Upper lobe of left lung (tissue), 6 donors: ENCODE results near the gene GABRB3. TPM values are rescaled to one million over a fixed set of nuclear protein-coding genes. Genes with fewer than 3 reads are reported as not detected.

Experiments
- ATAC-seq, 2 donors: fragments of 200-7000 bp; cut with Tn5 transposase; one replicate each; pipeline ENCODE4 v1.9.1; 2022; ENCODE audit warnings: mild to moderate bottlenecking in 2 of 2, moderate library complexity in 2 of 2; ENCODE audit not compliant: low FRiP score in 2 of 2
- DNase-seq, 2 donors: peaks; one replicate each; pipeline ENCODE4 v3.0.0-alpha.2; 2019 to 2020
- H3K27ac ChIP-seq, 4 donors: fragments of 200-600 bp; sonication (generic); one replicate each; pipeline ENCODE4 v1.5.1; 2016 to 2019
- H3K27me3 ChIP-seq, 4 donors: fragments of 200-600 bp; sonication (generic); one replicate each; pipeline ENCODE4 v1.5.1; 2017 to 2019
- H3K36me3 ChIP-seq, 4 donors: fragments of 200-600 bp; sonication (generic); one replicate each; pipeline ENCODE4 v1.5.1; 2016 to 2019
- H3K4me1 ChIP-seq, 4 donors: fragments of 200-600 bp; sonication (generic); one replicate each; pipeline ENCODE4 v1.5.1; 2018 to 2019
- H3K4me3 ChIP-seq, 4 donors: fragments of 200-600 bp; sonication (generic); one replicate each; pipeline ENCODE4 v1.5.1; 2017 to 2019; ENCODE audit warnings: mild to moderate bottlenecking in 2 of 4, moderate library complexity in 1 of 4
- H3K9me3 ChIP-seq, 4 donors: fragments of 200-600 bp; sonication (generic); one replicate each; pipeline ENCODE4 v1.5.1; 2018 to 2019
- EP300 ChIP-seq, 4 donors: sonication (generic); formaldehyde crosslinking; IDR thresholded peaks; one replicate each; pipeline ENCODE4 v1.5.1; 2017; ENCODE audit warnings: antibody characterized with exemption in 4 of 4, control low read depth in 2 of 4
- POLR2A ChIP-seq, 4 donors: fragments of 450-650 bp; IDR thresholded peaks; one replicate each; pipeline ENCODE4 v1.5.1; 2016 to 2017; ENCODE audit warnings: antibody characterized with exemption in 4 of 4, mild to moderate bottlenecking in 2 of 4
- POLR2AphosphoS5 ChIP-seq, 2 donors: sonication (generic); formaldehyde crosslinking; IDR thresholded peaks; one replicate each; pipeline ENCODE4 v1.5.1; 2017; ENCODE audit warnings: antibody characterized with exemption in 2 of 2
- WGBS, 2 donors: methylation state at CpG; one replicate each; pipeline ENCODE4 v1.1.5; 2017 to 2018; 5-methylcytosine and 5-hydroxymethylcytosine counted together
- total RNA-seq, 6 donors: library from RNA; depleted of rRNA in 4 of 6; stranded (reverse); fragments of >200 nt in 4 of 6; gene quantifications; one replicate each; pipeline versions ENCODE4 v1.1.0 to v1.2.1, GENCODE V29; 2016 to 2021
- TF ChIP-seq, protein P1 (sequence below), 6 experiments: fragments of 450-650 bp in 4 of 6; fragments of 200-600 bp in 2 of 6; sonication (generic) in 2 of 6; IDR thresholded peaks; one replicate each; pipeline ENCODE4 v1.5.1; 2016 to 2019; ENCODE audit warnings: antibody characterized with exemption in 6 of 6
- donor health status: DM: no; HTN: no; CAD: no; lungs with moderate emphysema.
- donor health status: DM: no; HTN: yes; CAD: no; lungs with severe emphysema.

The GABRB3 gene
- total RNA-seq, 6 donors from 2014 or later: 1.5 to 6.6 (median 3.7) TPM

DNA sequence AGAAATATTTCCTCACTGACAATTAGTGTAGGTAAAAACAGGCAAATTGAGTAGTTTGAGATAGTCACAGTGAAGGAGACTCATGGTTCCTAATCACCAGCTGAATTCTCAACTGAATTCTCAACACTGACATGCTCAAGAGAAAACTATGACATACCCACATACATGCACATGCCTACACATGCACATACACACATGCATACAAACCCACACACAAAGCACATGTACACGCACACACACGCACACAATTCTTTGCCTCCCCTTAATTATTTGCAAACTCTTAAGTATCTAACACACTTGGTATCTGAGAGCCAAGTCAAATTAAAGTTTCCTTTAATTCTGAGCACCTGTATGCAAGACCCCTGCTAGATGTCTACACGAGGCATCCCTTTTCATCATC is 111.8 kb downstream of the GABRB3 start:
- Histone ChIP-seq H3K27ac (no peak overlapping the region), H3K4me3 (no peak overlapping the region), H3K4me1 (no peaks in the 10 kb centered on the region), H3K27me3 (no peaks in the 10 kb centered on the region), H3K9me3 (no peaks in the 10 kb centered on the region), H3K36me3 (no peaks in the 10 kb centered on the region)
- no peak for ATAC-seq
- TF ChIP-seq, protein P1, sequence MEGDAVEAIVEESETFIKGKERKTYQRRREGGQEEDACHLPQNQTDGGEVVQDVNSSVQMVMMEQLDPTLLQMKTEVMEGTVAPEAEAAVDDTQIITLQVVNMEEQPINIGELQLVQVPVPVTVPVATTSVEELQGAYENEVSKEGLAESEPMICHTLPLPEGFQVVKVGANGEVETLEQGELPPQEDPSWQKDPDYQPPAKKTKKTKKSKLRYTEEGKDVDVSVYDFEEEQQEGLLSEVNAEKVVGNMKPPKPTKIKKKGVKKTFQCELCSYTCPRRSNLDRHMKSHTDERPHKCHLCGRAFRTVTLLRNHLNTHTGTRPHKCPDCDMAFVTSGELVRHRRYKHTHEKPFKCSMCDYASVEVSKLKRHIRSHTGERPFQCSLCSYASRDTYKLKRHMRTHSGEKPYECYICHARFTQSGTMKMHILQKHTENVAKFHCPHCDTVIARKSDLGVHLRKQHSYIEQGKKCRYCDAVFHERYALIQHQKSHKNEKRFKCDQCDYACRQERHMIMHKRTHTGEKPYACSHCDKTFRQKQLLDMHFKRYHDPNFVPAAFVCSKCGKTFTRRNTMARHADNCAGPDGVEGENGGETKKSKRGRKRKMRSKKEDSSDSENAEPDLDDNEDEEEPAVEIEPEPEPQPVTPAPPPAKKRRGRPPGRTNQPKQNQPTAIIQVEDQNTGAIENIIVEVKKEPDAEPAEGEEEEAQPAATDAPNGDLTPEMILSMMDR (IDR thresholded peaks at IDR 0.05): no peak
- TF ChIP-seq POLR2A (IDR thresholded peaks at IDR 0.05) (no peak), POLR2AphosphoS5 (IDR thresholded peaks at IDR 0.05) (no peak), EP300 (IDR thresholded peaks at IDR 0.05) (no peak)
- 75 to 77% methylated on average over 3 of the region's 3 CpGs for whole genome bisulfite sequencing, 2 donors
- DNase-seq: no peak

DNA sequence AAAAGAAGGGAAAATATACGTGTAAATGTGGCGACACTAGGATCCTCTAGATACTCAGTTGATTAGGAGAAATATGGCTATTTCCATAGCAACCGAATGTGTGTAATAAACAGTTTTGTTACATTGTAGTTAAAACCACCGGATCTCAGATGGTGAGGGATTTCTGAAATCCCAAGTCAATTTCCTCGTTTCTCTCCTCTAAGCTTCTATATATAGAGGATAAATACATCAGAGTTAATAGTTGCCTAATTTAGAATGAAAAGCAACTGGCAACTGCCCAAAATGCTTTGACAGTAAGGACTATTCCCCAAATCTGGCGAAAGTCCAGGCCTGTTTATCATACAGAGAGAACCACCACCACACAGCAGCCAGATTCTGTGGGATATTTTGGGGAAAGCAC is 112.6 kb downstream of the GABRB3 start:
- no peak overlapping the region for H3K27ac ChIP-seq
- DNase-seq (no peak), ATAC-seq (no peak)
- H3K36me3 ChIP-seq: no peaks in the 10 kb centered on the region
- no peaks in the 10 kb centered on the region for H3K4me1 ChIP-seq
- H3K4me3 ChIP-seq: no peak overlapping the region
- WGBS, 2 donors: 72 to 73% methylated on average over 6 of the region's 6 CpGs
- no peaks in the 10 kb centered on the region for H3K9me3 ChIP-seq
- H3K27me3 ChIP-seq: no peaks in the 10 kb centered on the region
- TF ChIP-seq POLR2AphosphoS5 (IDR thresholded peaks at IDR 0.05): no peak
- TF ChIP-seq EP300 (IDR thresholded peaks at IDR 0.05): no peak
- no peak for TF ChIP-seq POLR2A (IDR thresholded peaks at IDR 0.05)
- TF ChIP-seq, protein P1 (IDR thresholded peaks at IDR 0.05): no peak

DNA sequence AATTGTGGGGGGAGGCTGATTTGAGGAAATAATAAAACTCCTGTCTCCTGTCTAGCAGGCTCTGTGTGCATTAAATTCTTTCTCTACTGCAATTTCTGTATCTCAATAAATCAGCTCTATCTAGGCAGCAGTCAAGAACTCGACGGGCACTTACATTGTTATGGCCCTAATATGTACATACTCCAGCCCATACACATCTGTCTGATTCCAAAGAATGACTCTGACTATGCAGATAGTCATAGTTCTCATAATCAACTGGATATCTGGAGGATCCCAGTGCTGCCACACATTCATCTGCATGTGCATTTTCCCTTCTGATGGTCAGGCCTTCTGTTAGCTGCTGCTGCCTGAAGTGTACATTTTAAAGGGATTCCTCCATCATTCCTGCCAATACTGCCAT is 114.6 kb downstream of the GABRB3 start:
- Histone ChIP-seq H3K4me3 (no peak overlapping the region), H3K27ac (no peak overlapping the region), H3K4me1 (no peaks in the 10 kb centered on the region), H3K36me3 (no peaks in the 10 kb centered on the region), H3K9me3 (peaks cover 0 to 4% (median 0%) of the 10 kb centered on the region in 4 donors), H3K27me3 (no peaks in the 10 kb centered on the region)
- DNase-seq (no peak), ATAC-seq (no peak)
- TF ChIP-seq POLR2AphosphoS5 (IDR thresholded peaks at IDR 0.05) (no peak), EP300 (IDR thresholded peaks at IDR 0.05) (no peak), POLR2A (IDR thresholded peaks at IDR 0.05) (no peak)
- TF ChIP-seq, protein P1 (IDR thresholded peaks at IDR 0.05): no peak
- 35 to 69% methylated on average over 2 of the region's 2 CpGs for WGBS, 2 donors

DNA sequence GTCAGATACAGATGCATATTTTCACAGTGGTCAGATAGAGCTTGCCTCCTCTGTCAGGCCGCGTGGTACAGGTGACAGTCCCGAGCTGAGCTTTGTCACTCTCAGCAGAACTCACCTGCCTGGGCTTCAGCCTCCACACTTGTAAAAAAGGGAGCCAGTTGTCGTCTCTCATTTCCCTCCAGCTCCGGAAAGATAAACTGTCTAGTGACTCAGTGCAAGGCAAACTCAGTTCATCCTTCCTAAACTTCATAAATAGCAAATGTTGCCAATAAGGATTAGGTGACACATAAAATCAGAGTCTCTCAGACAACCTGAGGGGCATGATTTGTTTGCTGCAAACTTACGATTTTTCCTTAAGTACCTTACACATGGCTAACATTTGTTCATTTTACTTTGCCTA is 116.8 kb downstream of the GABRB3 start:
- H3K36me3 ChIP-seq: no peaks in the 10 kb centered on the region
- H3K4me1 ChIP-seq: no peaks in the 10 kb centered on the region
- peaks cover 0 to 6% (median 0%) of the 10 kb centered on the region in 4 donors for H3K9me3 ChIP-seq
- WGBS, 2 donors: 75 to 84% methylated on average over 6 of the region's 6 CpGs
- no peak for ATAC-seq
- no peaks in the 10 kb centered on the region for H3K27me3 ChIP-seq
- TF ChIP-seq, protein P1 (IDR thresholded peaks at IDR 0.05): no peak
- TF ChIP-seq EP300 (IDR thresholded peaks at IDR 0.05) (no peak), POLR2AphosphoS5 (IDR thresholded peaks at IDR 0.05) (no peak), POLR2A (IDR thresholded peaks at IDR 0.05) (no peak)
- no peak overlapping the region for H3K27ac ChIP-seq
- no peak for DNase-seq
- H3K4me3 ChIP-seq: no peak overlapping the region

DNA sequence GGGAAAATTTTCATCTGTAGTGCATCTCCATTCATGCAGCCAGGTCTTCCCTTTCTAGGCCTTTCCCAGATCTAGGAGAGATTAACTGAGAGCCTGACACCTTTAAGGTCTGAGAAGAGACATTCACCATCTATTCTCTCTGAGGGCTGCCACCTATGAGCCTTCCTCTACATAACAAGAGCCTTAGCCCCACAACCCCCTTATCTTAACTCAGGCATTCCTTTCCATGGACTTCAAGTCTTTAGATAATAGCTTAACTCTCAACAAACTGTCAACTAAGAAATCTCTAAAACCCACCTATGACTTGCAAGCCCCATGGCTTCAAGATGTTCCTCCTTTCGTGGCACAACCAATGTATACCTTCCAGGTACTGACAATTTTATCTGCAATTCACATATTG is 121.0 kb downstream of the GABRB3 start:
- Histone ChIP-seq H3K27me3 (no peaks in the 10 kb centered on the region), H3K27ac (no peak overlapping the region), H3K9me3 (peaks cover 0 to 11% (median 3%) of the 10 kb centered on the region in 4 donors), H3K4me3 (no peak overlapping the region), H3K4me1 (no peaks in the 10 kb centered on the region), H3K36me3 (no peaks in the 10 kb centered on the region)
- no peak for ATAC-seq
- no peak for DNase-seq
- no peak for TF ChIP-seq EP300 (IDR thresholded peaks at IDR 0.05)
- no peak for TF ChIP-seq POLR2AphosphoS5 (IDR thresholded peaks at IDR 0.05)
- TF ChIP-seq, protein P1 (IDR thresholded peaks at IDR 0.05): no peak
- no peak for TF ChIP-seq POLR2A (IDR thresholded peaks at IDR 0.05)
- 48 to 64% methylated on average over 1 of the region's 1 CpG for WGBS, 2 donors
